Esophagus squamous epithelium (tissue), 5 donors: Measurements from ENCODE around the gene RGPD6. TPM values are rescaled to one million over a fixed set of nuclear protein-coding genes. Genes with fewer than 3 reads are reported as not detected.
"Not testable (repeated sequence)": the region's sequence is repeated elsewhere in the genome, so short reads cannot be mapped to it uniquely, and the experiment has no call there.

Source experiments
- DNase-seq: peaks from one replicate; lab custom pipeline; 2025; lab: John Stamatoyannopoulos, UW
- H3K27ac ChIP-seq, 4 donors: fragments of 200-600 bp; sonication (generic); one replicate each; pipeline ENCODE4 v1.5.1; 2016 to 2019; ENCODE audit warnings: mild to moderate bottlenecking in 1 of 4
- H3K27me3 ChIP-seq, 4 donors: fragments of 200-600 bp; sonication (generic); 1 replicate in 3 of 4; 2 replicates in 1 of 4; pipeline versions ENCODE4 v1.5.1 to v1.6.0; 2017 to 2021; ENCODE audit warnings: antibody characterized with exemption in 1 of 4
- H3K36me3 ChIP-seq, 3 donors: fragments of 200-600 bp; sonication (generic); one replicate each; pipeline ENCODE4 v1.5.1; 2016 to 2019
- H3K4me1 ChIP-seq, 3 donors: fragments of 200-600 bp; sonication (generic); one replicate each; pipeline ENCODE4 v1.5.1; 2017 to 2019
- H3K4me3 ChIP-seq, 4 donors: fragments of 200-600 bp; sonication (generic); 1 replicate in 3 of 4; 2 replicates in 1 of 4; pipeline ENCODE4 v1.5.1; 2016 to 2019; ENCODE audit warnings: mild to moderate bottlenecking in 2 of 4, moderate library complexity in 1 of 4
- H3K9me3 ChIP-seq, 3 donors: fragments of 200-600 bp; sonication (generic); one replicate each; pipeline ENCODE4 v1.5.1; 2016 to 2019
- WGBS, 2 donors: methylation state at CpG; one replicate each; pipeline ENCODE4 v1.1.5; 2018; 5-methylcytosine and 5-hydroxymethylcytosine counted together
- intact Hi-C: fragments of 100-400 bp; cut with DNase I; formaldehyde crosslinking; loops from one replicate; pipeline ENCODE4 v1.15.0; 2022
- small RNA-seq, 4 donors: library from RNA; depleted of rRNA; stranded (forward); fragments of <200 nt; gene quantifications; one replicate each; pipeline ENCODE3, GENCODE V24; 2016
- total RNA-seq, 4 donors: library from RNA; depleted of rRNA; stranded (reverse); fragments of >200 nt; gene quantifications; one replicate each; pipeline ENCODE4 v1.1.0, GENCODE V29; 2016
- donor health status: DM: yes; HTN: yes; CAD: no.

Gene RGPD6
- total RNA-seq, 4 donors from 2014 or later, result 11.4 to 49.6 (median 17.0) TPM

GRCh38 chr2:110474898-110475297 lies 102.1 kb downstream of the RGPD6 start:
- H3K27ac ChIP-seq, H3K4me3 ChIP-seq, H3K4me1 ChIP-seq, DNase-seq, H3K36me3 ChIP-seq, H3K27me3 ChIP-seq, H3K9me3 ChIP-seq, intact Hi-C loops: not testable (repeated sequence)
- no CpG with 5 or more reads among the region's 4 CpGs for WGBS, 2 donors

GRCh38 chr2:110473059-110473358 lies 104.0 kb downstream of the RGPD6 start:
- H3K27ac ChIP-seq, H3K4me1 ChIP-seq, H3K27me3 ChIP-seq, H3K4me3 ChIP-seq, H3K9me3 ChIP-seq, H3K36me3 ChIP-seq, intact Hi-C loops, DNase-seq: not testable (repeated sequence)
- no CpG with 5 or more reads among the region's 3 CpGs for WGBS, 2 donors

GRCh38 chr2:110472171-110473058 lies 104.6 kb downstream of the RGPD6 start, which contains the start of gene LIMS4:
TSS of gene LIMS4 (minus strand) at chr2:110472816. CDS start at chr2:110472778, 38 bp downstream.
- H3K27me3 ChIP-seq, DNase-seq, intact Hi-C loops, H3K9me3 ChIP-seq, H3K27ac ChIP-seq, H3K4me3 ChIP-seq, H3K4me1 ChIP-seq, H3K36me3 ChIP-seq: not testable (repeated sequence)
- no CpG with 5 or more reads among the region's 29 CpGs for WGBS, 2 donors

DNA sequence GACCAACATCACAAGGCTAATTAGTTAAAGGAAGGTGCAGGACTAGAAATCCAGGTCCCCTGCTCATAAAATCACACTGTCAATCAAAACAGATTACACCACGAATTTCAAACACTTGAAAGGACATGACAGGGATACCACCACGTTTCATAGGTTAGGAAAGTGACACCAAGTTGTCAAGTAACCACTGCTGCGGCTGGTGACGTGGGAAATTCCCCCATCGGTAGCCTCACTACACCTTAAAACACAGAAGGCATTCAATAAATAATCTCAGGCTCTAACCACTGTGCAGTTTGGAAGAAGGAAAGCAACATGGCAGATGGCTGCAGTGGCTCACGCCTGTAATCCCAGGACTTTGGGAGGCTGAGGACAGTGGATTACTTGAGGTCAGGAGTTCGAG lies 108.1 kb downstream of the RGPD6 start:
- H3K36me3 ChIP-seq, H3K9me3 ChIP-seq, DNase-seq, intact Hi-C loops, H3K4me3 ChIP-seq, H3K27ac ChIP-seq, H3K4me1 ChIP-seq, H3K27me3 ChIP-seq: not testable (repeated sequence)
- WGBS, 2 donors, result no CpG with 5 or more reads among the region's 7 CpGs

GRCh38 chr2:110465312-110465711 lies 111.7 kb downstream of the RGPD6 start:
- H3K27ac ChIP-seq, H3K9me3 ChIP-seq, H3K4me3 ChIP-seq, H3K27me3 ChIP-seq, intact Hi-C loops, H3K4me1 ChIP-seq, H3K36me3 ChIP-seq, DNase-seq: not testable (repeated sequence)
- no CpG with 5 or more reads among the region's 8 CpGs for WGBS, 2 donors

Small RNA genes lying within 50 kb of the gene (small RNA-seq; reads per million reads assigned to genes)
- gene AC108938.1, result 0 reads per million in 4 donors

Other genes starting within 250 kb of the RGPD6 start
- under 1 TPM in 3 of 4 donors, not detected in 1; 0.21 to 0.57 (median 0.26) TPM for gene LIMS4, start 104.4 kb downstream of the RGPD6 start, total RNA-seq
- 10 to 100 TPM in 2 of 4 donors, 1 to 10 TPM in 2; 4.9 to 26.5 (median 11.6) TPM for gene BUB1, start 100.8 kb upstream of the RGPD6 start, total RNA-seq
- not detected for gene ACOXL, start 155.4 kb upstream of the RGPD6 start, total RNA-seq